HepG2 (cell line): ENCODE results near the gene HOXC10. TPM values are rescaled to one million over a fixed set of nuclear protein-coding genes. Genes with fewer than 3 reads are reported as not detected.

Experiments used
- ATF1 ChIP-seq: IDR thresholded peaks from 2 replicates; pipeline ENCODE4 v1.6.1; 2016; ENCODE audit warnings: mild to moderate bottlenecking, control low read depth
- ATF3 ChIP-seq: sonication (generic); formaldehyde crosslinking; IDR thresholded peaks from 2 replicates; pipeline ENCODE4 v1.4.0; 2020; ENCODE audit warnings: missing genetic modification reagents
- CBX5 ChIP-seq: sonication (generic); formaldehyde crosslinking; IDR thresholded peaks from 2 replicates; pipeline ENCODE4 v1.4.0; 2020; ENCODE audit warnings: missing genetic modification reagents, borderline replicate concordance
- CREB1 ChIP-seq, 2 experiments: fragments of 450-650 bp in 1 of 2; IDR thresholded peaks; 2 replicates each; pipeline ENCODE4 v1.6.1; 2016 to 2017; ENCODE audit warnings: control low read depth in 1 of 2, mild to moderate bottlenecking in 1 of 2, missing compliant biosample characterization in 1 of 2, missing genetic modification characterization in 1 of 2
- CREM ChIP-seq, 2 experiments: sonication (generic) in 1 of 2; formaldehyde crosslinking in 1 of 2; IDR thresholded peaks; 2 replicates each; pipeline versions ENCODE4 v1.4.0 to v1.6.1; 2016 to 2020; ENCODE audit warnings: antibody characterized with exemption in 1 of 2, mild to moderate bottlenecking in 1 of 2, missing genetic modification reagents in 1 of 2
- DMAP1 ChIP-seq: IDR thresholded peaks from 2 replicates; pipeline ENCODE4 v1.6.1; 2016
- ELF3 ChIP-seq: IDR thresholded peaks from 2 replicates; pipeline ENCODE4 v1.6.1; 2016; ENCODE audit warnings: missing genetic modification reagents, missing compliant biosample characterization
- FOSL2 ChIP-seq: sonication (generic); formaldehyde crosslinking; IDR thresholded peaks from 2 replicates; pipeline ENCODE4 v1.4.0; 2020; ENCODE audit warnings: missing genetic modification reagents
- GFI1 ChIP-seq: sonication (generic); formaldehyde crosslinking; IDR thresholded peaks from 2 replicates; pipeline ENCODE4 v1.5.0; 2020; ENCODE audit warnings: missing genetic modification reagents, mild to moderate bottlenecking, borderline replicate concordance
- HNF1B ChIP-seq: sonication (generic); formaldehyde crosslinking; IDR thresholded peaks from 2 replicates; pipeline ENCODE4 v1.5.1; 2020; ENCODE audit warnings: mild to moderate bottlenecking, moderate library complexity, missing genetic modification reagents
- JUND ChIP-seq: sonication (generic); formaldehyde crosslinking; IDR thresholded peaks from 2 replicates; pipeline ENCODE4 v1.8.0; 2022; ENCODE audit warnings: mild to moderate bottlenecking, missing genetic modification reagents
- MED13 ChIP-seq: sonication (generic); formaldehyde crosslinking; IDR thresholded peaks from 2 replicates; pipeline ENCODE4 v1.5.0; 2020; ENCODE audit warnings: missing genetic modification reagents
- NFYC ChIP-seq: IDR thresholded peaks from 2 replicates; pipeline ENCODE4 v1.6.1; 2016; ENCODE audit warnings: missing genetic modification reagents, missing compliant biosample characterization
- PAWR ChIP-seq: sonication (generic); formaldehyde crosslinking; IDR thresholded peaks from 2 replicates; pipeline ENCODE4 v1.4.0; 2020; ENCODE audit warnings: missing genetic modification reagents, mild to moderate bottlenecking, borderline replicate concordance
- RARA ChIP-seq: IDR thresholded peaks from 2 replicates; pipeline ENCODE4 v1.6.1; 2016; ENCODE audit warnings: missing genetic modification reagents, missing compliant biosample characterization
- SALL1 ChIP-seq: sonication (generic); formaldehyde crosslinking; IDR thresholded peaks from 2 replicates; pipeline ENCODE4 v1.8.0; 2022; ENCODE audit warnings: mild to moderate bottlenecking, missing genetic modification reagents
- SNAI1 ChIP-seq: sonication (generic); formaldehyde crosslinking; IDR thresholded peaks from 2 replicates; pipeline ENCODE4 v1.5.0; 2020; ENCODE audit warnings: mild to moderate bottlenecking, missing genetic modification reagents, borderline replicate concordance
- ZBTB46 ChIP-seq: sonication (generic); formaldehyde crosslinking; IDR thresholded peaks from 2 replicates; pipeline ENCODE4 v1.4.0; 2020; ENCODE audit warnings: mild to moderate bottlenecking, missing genetic modification reagents, borderline replicate concordance
- ZNF160 ChIP-seq: sonication (generic); formaldehyde crosslinking; IDR thresholded peaks from 2 replicates; pipeline ENCODE4 v1.8.0; 2022; ENCODE audit warnings: mild to moderate bottlenecking, inconsistent platforms, missing genetic modification reagents
- ZNF317 ChIP-seq: sonication (generic); formaldehyde crosslinking; IDR thresholded peaks from 2 replicates; pipeline ENCODE4 v1.5.0; 2020; ENCODE audit warnings: mild to moderate bottlenecking, missing genetic modification reagents
- ZNF563 ChIP-seq: sonication (generic); formaldehyde crosslinking; IDR thresholded peaks from 2 replicates; pipeline ENCODE4 v1.8.0; 2022; ENCODE audit warnings: mild to moderate bottlenecking, moderate library complexity, missing genetic modification reagents
- ZNF572 ChIP-seq: sonication (generic); formaldehyde crosslinking; IDR thresholded peaks from 2 replicates; pipeline ENCODE4 v1.5.1; 2020; ENCODE audit warnings: mild to moderate bottlenecking, missing genetic modification reagents
- ZNF615 ChIP-seq: sonication (generic); formaldehyde crosslinking; IDR thresholded peaks from 2 replicates; pipeline ENCODE4 v1.5.0; 2020; ENCODE audit warnings: mild to moderate bottlenecking, missing genetic modification reagents, borderline replicate concordance
- ZNF619 ChIP-seq: sonication (generic); formaldehyde crosslinking; IDR thresholded peaks from 2 replicates; pipeline ENCODE4 v1.4.0; 2020; ENCODE audit warnings: mild to moderate bottlenecking, missing genetic modification reagents
- ZNF740 ChIP-seq: sonication (generic); formaldehyde crosslinking; IDR thresholded peaks from 2 replicates; pipeline ENCODE4 v1.4.0; 2020; ENCODE audit warnings: missing genetic modification reagents
- polyA plus RNA-seq, 8 experiments: library from polyadenylated mRNA; depleted of rRNA in 3 of 8; stranded (reverse) in 7 of 8; unstranded in 1 of 8; fragments of >200 nt; fragmentation: Illumina TruSeq in 4 of 8; extraction: Trizol in 4 of 8; gene quantifications; 2 replicates each; pipeline versions ENCODE4 v1.2.1 to v1.2.3, GENCODE V29; 2011 to 2016; ENCODE audit warnings: low read depth in 4 of 8, missing spikeins in 1 of 8, mixed read lengths in 1 of 8; ENCODE audit not compliant: insufficient read depth in 1 of 8
- total RNA-seq, 5 experiments: library from RNA; depleted of rRNA; stranded (reverse); fragments of >200 nt; fragmentation: Illumina TruSeq; extraction: Trizol; gene quantifications; 2 replicates each; pipeline ENCODE4 v1.2.3, GENCODE V29; 2016; ENCODE audit warnings: low read depth in 1 of 5

The HOXC10 gene
- total and polyA plus RNA-seq, 2 of the 13 experiments (the other 11 are each of a cell fraction or from before 2014, with no cell fraction given) = not detected

- TF ChIP-seq GFI1 = no peak
- peak; percentile 38; the same call in 1 of the 2 replicates for TF ChIP-seq RARA (CRISPR knock-in tag)
- peak; percentile 56 for TF ChIP-seq ATF1 (CRISPR knock-in tag)
- TF ChIP-seq CBX5 (CRISPR knock-in tag) = peak; percentile 26; the same call in 1 of the 2 replicates
- TF ChIP-seq ZNF740 (CRISPR knock-in tag) = 0 out of 2 replicates have a peak, but pooled peaks have one; percentile 31
- TF ChIP-seq ZNF619 (CRISPR knock-in tag) = no peak
- peak; percentile 76 for TF ChIP-seq CREM (IDR thresholded peaks at IDR 0.05)
- no peak for TF ChIP-seq CREM (CRISPR knock-in tag; IDR thresholded peaks at IDR 0.05)
- TF ChIP-seq ATF3 (CRISPR knock-in tag) = 0 out of 2 replicates have a peak, but pooled peaks have one; percentile 33
- TF ChIP-seq ZNF572 (CRISPR knock-in tag) = 0 out of 2 replicates have a peak, but pooled peaks have one; percentile 40
- peak; percentile 97 for TF ChIP-seq CREB1 (IDR thresholded peaks at IDR 0.05)
- TF ChIP-seq CREB1 (CRISPR knock-in tag; IDR thresholded peaks at IDR 0.05) = peak; percentile 38; the same call in 1 of the 2 replicates
- TF ChIP-seq JUND (CRISPR knock-in tag) = 0 out of 2 replicates have a peak, but pooled peaks have one; percentile 57
- TF ChIP-seq DMAP1 (CRISPR knock-in tag) = no peak
- no peak for TF ChIP-seq ZBTB46 (CRISPR knock-in tag)
- TF ChIP-seq SALL1 (CRISPR knock-in tag) = no peak
- no peak for TF ChIP-seq ZNF563 (CRISPR knock-in tag)
- no peak for TF ChIP-seq SNAI1
- no peak for TF ChIP-seq ZNF160 (CRISPR knock-in tag)
- peak; percentile 52 for TF ChIP-seq NFYC (CRISPR knock-in tag)
- TF ChIP-seq PAWR (CRISPR knock-in tag) = no peak
- TF ChIP-seq ZNF317 = no peak
- TF ChIP-seq MED13 (CRISPR knock-in tag) = no peak
- peak; percentile 93 for TF ChIP-seq FOSL2 (CRISPR knock-in tag)
- no peak for TF ChIP-seq ELF3 (CRISPR knock-in tag)
- no peak for TF ChIP-seq HNF1B (CRISPR knock-in tag)
- TF ChIP-seq ZNF615 (CRISPR knock-in tag) = no peak
Measured at GRCh38 chr12:53984901-53985691, at the start of gene HOXC10 (continued).
